ENCODE measurements around the gene CCDC154.

The CCDC154 gene

GRCh38 chr16:1435921-1436697 is 8.2 kb downstream of the CCDC154 start:
- FAIRE-seq, result no peak

- FAIRE-seq, result no peak
Observed at GRCh38 chr16:1434644-1435592, 9.4 kb downstream of the CCDC154 start.

DNA sequence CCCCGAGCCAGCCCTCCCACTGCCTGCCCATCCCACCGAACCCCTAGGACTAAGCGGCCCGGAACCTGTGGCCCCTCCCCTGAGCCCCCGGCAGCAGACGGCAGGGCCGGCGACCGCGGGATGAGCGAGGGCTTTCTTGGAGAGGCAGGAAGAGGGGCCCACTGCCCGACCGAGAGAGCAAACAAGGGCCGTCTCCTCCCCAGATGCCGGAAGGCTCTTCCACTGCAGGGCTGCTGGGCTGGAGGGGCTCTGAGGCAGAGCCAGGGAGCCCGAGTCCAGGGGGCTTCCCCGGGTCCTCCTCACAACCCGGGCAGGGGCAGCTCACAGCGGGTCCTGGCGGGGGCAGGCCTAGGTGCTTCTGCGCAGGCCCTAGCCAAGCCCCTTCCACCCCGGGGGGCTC is 10.6 kb downstream of the CCDC154 start:
- FAIRE-seq, result no peak

GRCh38 chr16:1433263-1433560 is 11.1 kb downstream of the CCDC154 start:
- FAIRE-seq, result no peak

GRCh38 chr16:1432388-1433262 is 11.7 kb downstream of the CCDC154 start:
- FAIRE-seq, result no peak

DNA sequence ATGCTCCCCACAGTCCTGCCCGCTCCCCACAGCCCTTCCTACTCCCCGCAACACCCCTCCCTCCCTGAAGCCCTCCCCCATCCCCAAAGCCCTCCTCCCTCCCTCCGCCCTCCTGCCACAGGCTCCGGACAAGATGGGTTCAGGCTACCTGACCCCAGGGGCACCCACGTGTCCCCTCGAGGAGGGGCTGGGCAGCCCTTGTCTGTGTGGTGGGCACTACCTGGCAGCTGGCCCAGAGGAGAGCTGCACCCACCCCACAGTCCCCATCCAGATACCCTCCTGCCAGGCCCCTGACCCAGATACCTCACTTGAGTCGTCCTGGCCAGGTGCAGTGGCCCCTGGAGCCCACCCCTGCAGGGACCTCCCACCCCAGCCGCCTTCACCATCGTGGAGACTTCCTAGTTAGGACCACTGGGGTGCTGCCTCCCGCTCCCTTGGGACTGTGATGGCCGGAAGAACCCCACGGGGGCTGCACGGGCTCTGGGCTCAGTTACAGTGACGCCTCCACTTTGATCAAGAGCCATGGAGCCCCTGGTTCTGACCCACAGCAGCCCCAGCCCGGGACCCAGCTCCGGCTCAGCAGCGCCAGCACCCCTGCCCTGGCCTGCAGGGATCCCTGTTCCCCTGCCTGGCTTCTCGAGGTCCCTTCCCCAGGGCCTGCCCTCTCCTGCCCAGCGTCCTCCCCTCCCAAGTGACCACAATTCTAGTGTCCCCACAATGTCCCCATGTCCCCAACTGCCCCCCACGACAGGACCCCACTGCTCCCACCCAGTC is 12.7 kb downstream of the CCDC154 start:
- no peak for FAIRE-seq

DNA sequence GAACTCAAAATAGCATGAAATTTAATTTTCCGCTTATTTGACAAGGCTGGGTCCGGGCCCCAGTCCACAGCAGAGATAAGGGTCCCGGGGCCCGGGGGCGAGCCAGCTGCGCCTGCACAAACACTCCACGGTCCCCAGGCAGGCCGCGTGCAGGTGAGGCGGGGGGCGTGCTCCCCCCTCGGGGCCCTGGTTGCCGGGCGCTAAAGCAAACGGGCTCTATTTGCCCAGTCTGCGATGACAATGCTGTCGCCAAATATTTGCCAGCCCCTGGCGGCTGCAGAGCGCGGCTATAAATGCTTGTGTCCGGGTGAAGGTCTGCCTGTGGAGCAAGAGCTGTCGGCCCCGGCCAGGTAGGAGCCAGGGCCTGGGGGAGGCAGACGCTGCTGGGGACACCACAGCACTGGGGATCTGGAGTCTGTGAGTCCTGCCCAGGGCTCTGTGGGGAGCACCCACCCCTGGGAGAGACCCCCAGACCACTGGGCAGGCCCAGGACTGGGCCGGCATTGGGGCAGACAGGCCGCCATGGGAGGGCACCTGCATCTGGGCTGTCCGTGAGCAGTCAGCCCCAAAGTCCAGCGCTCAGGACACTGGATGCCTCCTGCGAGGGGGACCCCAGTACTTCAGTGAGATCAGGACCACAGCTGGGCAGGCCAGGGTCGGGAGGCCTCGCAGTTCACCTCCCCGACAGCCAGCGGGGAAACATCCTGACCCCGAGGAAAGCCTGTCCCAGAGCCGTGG is 13.4 kb downstream of the CCDC154 start, which contains the start of gene PERCC1:
Gene PERCC1, plus strand, starts transcription at position 320 of the 738 bp plus-strand sequence. CDS start 1,516 bp downstream, outside the sequence.
- FAIRE-seq, result no peak

GRCh38 chr16:1430214-1430758 is 14.1 kb downstream of the CCDC154 start:
- FAIRE-seq, result no peak

DNA sequence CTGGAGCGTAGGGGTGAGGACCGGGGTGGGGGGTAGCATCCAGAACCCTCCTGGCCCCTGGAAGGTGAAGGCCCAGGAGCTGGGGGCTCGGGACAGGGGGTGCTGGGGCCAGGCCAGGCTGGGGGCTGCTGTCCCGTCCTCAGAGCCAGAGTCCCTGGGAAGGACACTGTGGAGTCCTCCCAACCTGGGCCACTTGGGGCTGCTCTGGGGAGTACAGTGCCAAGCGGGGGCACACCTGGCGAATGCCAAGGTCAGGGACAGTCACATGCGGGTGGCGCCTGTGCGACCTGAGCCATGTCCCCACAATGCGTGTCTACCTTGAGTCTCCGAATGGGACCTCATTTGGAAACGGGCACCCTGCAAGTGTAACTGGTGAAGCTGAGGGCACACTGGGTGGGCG is 14.7 kb downstream of the CCDC154 start:
- no peak for FAIRE-seq

- no peak for FAIRE-seq
Observed at GRCh38 chr16:1429012-1429411, 15.3 kb downstream of the CCDC154 start.

- FAIRE-seq, result no peak
Observed at GRCh38 chr16:1428511-1428910, 15.8 kb downstream of the CCDC154 start.

GRCh38 chr16:1427473-1428461 is 16.6 kb downstream of the CCDC154 start:
- no peak for FAIRE-seq

DNA sequence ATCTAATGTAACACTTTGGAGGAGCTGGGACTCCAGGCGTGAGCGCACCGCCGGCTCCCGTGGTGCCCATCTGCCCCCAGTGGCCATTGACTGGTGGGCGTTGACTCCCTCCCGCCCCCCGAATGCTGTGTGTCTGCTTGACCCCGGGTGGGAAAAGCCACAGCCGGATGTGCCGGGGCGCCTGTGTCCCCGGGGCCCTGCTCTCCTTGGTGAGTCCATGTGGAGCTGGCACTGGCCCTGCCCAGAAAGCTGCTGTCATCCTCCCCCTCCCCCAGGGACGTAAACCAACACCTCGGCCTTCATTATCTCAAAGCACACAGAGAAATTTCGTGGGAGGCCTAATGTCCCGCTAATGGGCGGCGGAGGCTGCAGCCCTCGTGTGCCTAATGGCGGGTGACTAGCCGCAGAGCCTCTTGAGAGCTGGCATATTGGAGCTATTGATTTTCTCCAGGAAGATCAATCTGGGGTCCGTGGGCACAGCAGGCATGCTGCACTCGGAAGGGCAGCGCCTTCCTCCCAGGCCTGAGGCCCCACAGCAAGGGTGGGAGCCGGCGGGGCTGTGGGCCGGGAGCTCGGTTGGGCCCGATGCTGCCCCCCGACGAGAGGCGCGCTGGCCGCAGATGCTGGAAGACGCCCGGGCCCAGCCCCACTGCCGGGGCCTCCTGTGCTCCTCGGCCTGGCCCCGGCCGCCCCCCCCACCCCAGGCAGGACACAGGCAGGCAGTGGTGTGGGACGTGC is 17.5 kb downstream of the CCDC154 start:
- no peak for FAIRE-seq

- FAIRE-seq, result no peak
Observed at GRCh38 chr16:1425616-1426370, 18.6 kb downstream of the CCDC154 start.

GRCh38 chr16:1424028-1424427 is 20.3 kb downstream of the CCDC154 start:
- no peak for FAIRE-seq

DNA sequence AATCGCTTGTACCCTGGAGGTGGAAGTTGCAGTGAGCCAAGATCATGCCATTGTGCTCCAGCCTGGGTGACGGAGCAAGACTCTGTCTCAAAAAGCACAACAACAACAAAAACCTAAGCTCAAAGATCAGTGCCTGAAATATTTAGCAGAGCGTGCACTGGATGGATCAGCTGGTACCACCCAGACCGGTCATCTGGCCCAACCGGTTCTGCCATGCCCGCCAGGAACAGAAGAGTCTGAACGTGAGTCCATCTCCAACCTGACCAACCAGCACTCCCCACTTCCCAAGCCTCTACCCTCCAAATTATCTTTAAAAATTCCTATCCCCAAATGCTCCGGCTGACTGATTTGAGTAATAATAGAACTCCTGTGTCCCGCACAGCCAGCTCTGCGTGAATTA is 22.3 kb downstream of the CCDC154 start:
- FAIRE-seq, result no peak

DNA sequence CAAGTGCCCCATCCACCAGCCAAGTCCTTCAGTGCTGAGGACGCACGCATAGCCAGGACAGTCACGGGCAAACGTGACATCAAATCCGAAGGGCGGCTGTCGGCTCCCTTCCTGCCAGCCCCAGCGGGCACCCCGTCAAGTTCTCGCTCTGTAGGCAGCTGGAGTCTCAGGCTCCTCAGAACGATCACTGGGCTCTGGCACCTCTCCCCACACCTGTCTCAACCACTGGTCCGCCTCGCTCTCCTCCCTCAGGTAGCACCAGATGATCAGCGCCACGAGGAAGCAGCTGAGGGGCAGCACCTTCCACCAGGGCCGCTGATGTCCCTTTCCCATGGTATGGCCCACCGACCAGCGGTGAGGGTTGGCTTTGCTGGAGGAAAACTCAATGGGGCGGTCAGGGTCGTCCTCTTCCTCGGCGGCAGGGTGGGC is 24.2 kb downstream of the CCDC154 start:
- no peak for FAIRE-seq

GRCh38 chr16:1416521-1416941 is 27.8 kb downstream of the CCDC154 start:
- no peak for FAIRE-seq
